Measurements from ENCODE around the gene PHAX. TPM values are rescaled to one million over a fixed set of nuclear protein-coding genes. Genes with fewer than 3 reads are reported as not detected.

PHAX gene
- total RNA-seq, 1 experiment from 2014 or later = 30.6 TPM

- CTCF ChIA-PET = no interaction called here
- Histone ChIP-seq H3K79me2 (ENCODE audit: low read depth) (no peaks in the 10 kb centered on the region), H3K4me2 (no peak overlapping the region), H4K20me1 (ENCODE audit: insufficient read depth) (no peaks in the 10 kb centered on the region; the same call in 1 of the 2 replicates), H2AFZ (no peak overlapping the region), H3K9me3 (ENCODE audit: insufficient read depth, low read depth) (no peaks in the 10 kb centered on the region), H3K9me2 (ENCODE audit: insufficient read depth) (no peaks in the 10 kb centered on the region), H3F3A (ENCODE audit: insufficient read depth, low read depth) (no peaks in the 10 kb centered on the region), H3K4me1 (replicated peaks; ENCODE audit: insufficient read depth) (no peaks in the 10 kb centered on the region), H3K27ac (no peak overlapping the region), H3K27me3 (ENCODE audit: insufficient read depth, low read depth) (no peaks in the 10 kb centered on the region), H3K36me3 (ENCODE audit: low read depth) (no peaks in the 10 kb centered on the region), H3K4me3 (no peak overlapping the region)
- TF ChIP-seq, protein P1, sequence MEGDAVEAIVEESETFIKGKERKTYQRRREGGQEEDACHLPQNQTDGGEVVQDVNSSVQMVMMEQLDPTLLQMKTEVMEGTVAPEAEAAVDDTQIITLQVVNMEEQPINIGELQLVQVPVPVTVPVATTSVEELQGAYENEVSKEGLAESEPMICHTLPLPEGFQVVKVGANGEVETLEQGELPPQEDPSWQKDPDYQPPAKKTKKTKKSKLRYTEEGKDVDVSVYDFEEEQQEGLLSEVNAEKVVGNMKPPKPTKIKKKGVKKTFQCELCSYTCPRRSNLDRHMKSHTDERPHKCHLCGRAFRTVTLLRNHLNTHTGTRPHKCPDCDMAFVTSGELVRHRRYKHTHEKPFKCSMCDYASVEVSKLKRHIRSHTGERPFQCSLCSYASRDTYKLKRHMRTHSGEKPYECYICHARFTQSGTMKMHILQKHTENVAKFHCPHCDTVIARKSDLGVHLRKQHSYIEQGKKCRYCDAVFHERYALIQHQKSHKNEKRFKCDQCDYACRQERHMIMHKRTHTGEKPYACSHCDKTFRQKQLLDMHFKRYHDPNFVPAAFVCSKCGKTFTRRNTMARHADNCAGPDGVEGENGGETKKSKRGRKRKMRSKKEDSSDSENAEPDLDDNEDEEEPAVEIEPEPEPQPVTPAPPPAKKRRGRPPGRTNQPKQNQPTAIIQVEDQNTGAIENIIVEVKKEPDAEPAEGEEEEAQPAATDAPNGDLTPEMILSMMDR (conservative IDR thresholded peaks at IDR 0.05) = no peak
- no peak for TF ChIP-seq EZH2 (IDR thresholded peaks at IDR 0.05; ENCODE audit: low read depth)
- POLR2A ChIA-PET (ENCODE audit: unreplicated experiment) = no interaction called here
- intact Hi-C loops (cut with micrococcal nuclease; ENCODE audit: unreplicated experiment) = no loop called here
- DNase-seq = no peak
- no TSS peak for BruUV-seq (replicated peaks)
Measured at GRCh38 chr5:126636956-126637355, 36.2 kb downstream of the PHAX start.

DNA sequence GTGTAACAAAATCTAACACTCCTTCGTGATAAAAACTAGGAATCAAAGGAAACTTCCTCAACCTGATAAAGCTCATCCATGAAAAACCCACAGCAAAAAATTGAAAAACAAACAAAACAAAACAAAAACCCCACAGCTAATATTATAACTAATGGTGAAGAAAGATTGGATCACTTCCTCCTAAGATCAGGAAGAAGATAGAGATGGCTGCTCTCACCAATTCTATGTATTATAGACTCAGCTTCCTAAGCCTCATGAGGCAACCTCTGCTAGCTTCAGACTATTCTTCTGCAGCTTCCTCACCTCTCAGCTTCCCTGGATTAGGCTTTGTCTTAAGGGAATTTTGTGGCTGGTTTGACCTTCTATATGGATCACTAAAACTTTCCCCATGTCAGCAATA is 40.1 kb downstream of the PHAX start:
- Histone ChIP-seq H3K9me3 (ENCODE audit: insufficient read depth, low read depth) (peaks cover 10% of the 10 kb centered on the region; the same call in 1 of the 2 replicates), H3K79me2 (ENCODE audit: low read depth) (no peaks in the 10 kb centered on the region), H3K27me3 (ENCODE audit: insufficient read depth, low read depth) (no peaks in the 10 kb centered on the region), H3F3A (ENCODE audit: insufficient read depth, low read depth) (no peaks in the 10 kb centered on the region), H3K27ac (no peak overlapping the region), H2AFZ (no peak overlapping the region), H4K20me1 (ENCODE audit: insufficient read depth) (no peaks in the 10 kb centered on the region; the same call in 1 of the 2 replicates), H3K4me3 (no peak overlapping the region), H3K4me1 (replicated peaks; ENCODE audit: insufficient read depth) (no peaks in the 10 kb centered on the region), H3K9me2 (ENCODE audit: insufficient read depth) (no peaks in the 10 kb centered on the region), H3K4me2 (no peak overlapping the region), H3K36me3 (ENCODE audit: low read depth) (no peaks in the 10 kb centered on the region)
- CTCF ChIA-PET = no interaction called here
- POLR2A ChIA-PET (ENCODE audit: unreplicated experiment) = no interaction called here
- no peak for DNase-seq
- intact Hi-C loops (cut with micrococcal nuclease; ENCODE audit: unreplicated experiment) = no loop called here
- no peak for TF ChIP-seq EZH2 (IDR thresholded peaks at IDR 0.05; ENCODE audit: low read depth)
- TF ChIP-seq, protein P1 (conservative IDR thresholded peaks at IDR 0.05) = no peak
- BruUV-seq (replicated peaks) = no TSS peak

- no peaks in the 10 kb centered on the region; the same call in 1 of the 2 replicates for H4K20me1 ChIP-seq (ENCODE audit: insufficient read depth)
- H3K4me1 ChIP-seq (replicated peaks; ENCODE audit: insufficient read depth) = no peaks in the 10 kb centered on the region
- intact Hi-C loops (cut with micrococcal nuclease; ENCODE audit: unreplicated experiment) = no loop called here
- H3K9me3 ChIP-seq (ENCODE audit: insufficient read depth, low read depth) = peaks cover 10% of the 10 kb centered on the region; the same call in 1 of the 2 replicates
- no TSS peak for BruUV-seq (replicated peaks)
- H3K27me3 ChIP-seq (ENCODE audit: insufficient read depth, low read depth) = no peaks in the 10 kb centered on the region
- no peaks in the 10 kb centered on the region for H3K9me2 ChIP-seq (ENCODE audit: insufficient read depth)
- no peaks in the 10 kb centered on the region for H3K79me2 ChIP-seq (ENCODE audit: low read depth)
- H2AFZ ChIP-seq = no peak overlapping the region
- no peak overlapping the region for H3K4me2 ChIP-seq
- no peaks in the 10 kb centered on the region for H3F3A ChIP-seq (ENCODE audit: insufficient read depth, low read depth)
- CTCF ChIA-PET = no interaction called here
- H3K36me3 ChIP-seq (ENCODE audit: low read depth) = no peaks in the 10 kb centered on the region
- H3K27ac ChIP-seq = no peak overlapping the region
- POLR2A ChIA-PET (ENCODE audit: unreplicated experiment) = no interaction called here
- TF ChIP-seq, protein P1 (conservative IDR thresholded peaks at IDR 0.05) = no peak
- TF ChIP-seq EZH2 (IDR thresholded peaks at IDR 0.05; ENCODE audit: low read depth) = no peak
- H3K4me3 ChIP-seq = no peak overlapping the region
- DNase-seq = no peak
Measured at GRCh38 chr5:126641387-126641786, 40.6 kb downstream of the PHAX start.
